Limb (tissue), 2 donors: Measurements from ENCODE around the gene OR2V2.

Source experiments
- DNase-seq, 2 donors: peaks; one replicate each; pipeline ENCODE4 v3.0.0-alpha.2; 2016; ENCODE audit errors: extremely low spot score in 2 of 2

Gene OR2V2

DNA sequence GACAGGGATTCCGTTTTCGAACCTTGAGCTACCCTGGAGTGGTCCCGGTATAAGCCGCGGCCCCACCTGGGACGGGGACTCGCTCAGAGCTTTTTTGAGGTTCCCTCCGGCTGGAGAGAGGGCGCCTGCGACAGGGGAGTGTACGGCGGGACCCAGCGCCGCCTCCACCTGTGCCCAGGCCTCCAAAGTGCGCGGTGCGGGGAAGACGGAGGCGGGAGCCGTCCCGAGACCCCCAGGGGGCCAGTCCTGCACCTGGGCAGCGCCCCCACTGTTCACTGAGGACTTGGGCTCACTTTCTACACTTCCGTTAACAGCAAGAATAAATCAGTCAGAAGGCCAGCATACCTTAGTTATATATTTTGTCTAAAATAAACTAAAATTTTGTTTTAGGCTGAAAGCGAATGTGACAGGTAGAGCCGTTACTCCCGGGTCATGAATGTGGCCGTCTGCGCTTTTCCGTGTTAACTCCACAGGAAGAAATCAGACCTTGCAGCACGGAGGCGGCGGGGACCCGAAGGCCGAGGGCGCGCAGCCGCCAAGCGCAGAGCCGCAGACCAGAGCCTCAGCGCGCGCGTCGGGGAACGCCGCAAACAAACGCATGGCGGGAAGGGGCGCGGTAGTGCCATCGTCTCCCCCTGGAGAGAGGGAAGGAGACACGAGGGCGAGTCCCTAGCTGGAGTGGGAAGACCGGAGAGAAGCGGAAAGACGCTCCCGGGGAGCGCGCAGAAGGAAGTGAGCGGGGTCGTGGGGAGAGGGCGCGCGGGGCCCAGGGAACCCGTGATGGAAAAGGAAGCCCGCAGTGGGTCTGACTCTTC is 43.5 kb downstream of the OR2V2 start:
- DNase-seq, result peak in 1 of 2 donors; percentile 71

DNA sequence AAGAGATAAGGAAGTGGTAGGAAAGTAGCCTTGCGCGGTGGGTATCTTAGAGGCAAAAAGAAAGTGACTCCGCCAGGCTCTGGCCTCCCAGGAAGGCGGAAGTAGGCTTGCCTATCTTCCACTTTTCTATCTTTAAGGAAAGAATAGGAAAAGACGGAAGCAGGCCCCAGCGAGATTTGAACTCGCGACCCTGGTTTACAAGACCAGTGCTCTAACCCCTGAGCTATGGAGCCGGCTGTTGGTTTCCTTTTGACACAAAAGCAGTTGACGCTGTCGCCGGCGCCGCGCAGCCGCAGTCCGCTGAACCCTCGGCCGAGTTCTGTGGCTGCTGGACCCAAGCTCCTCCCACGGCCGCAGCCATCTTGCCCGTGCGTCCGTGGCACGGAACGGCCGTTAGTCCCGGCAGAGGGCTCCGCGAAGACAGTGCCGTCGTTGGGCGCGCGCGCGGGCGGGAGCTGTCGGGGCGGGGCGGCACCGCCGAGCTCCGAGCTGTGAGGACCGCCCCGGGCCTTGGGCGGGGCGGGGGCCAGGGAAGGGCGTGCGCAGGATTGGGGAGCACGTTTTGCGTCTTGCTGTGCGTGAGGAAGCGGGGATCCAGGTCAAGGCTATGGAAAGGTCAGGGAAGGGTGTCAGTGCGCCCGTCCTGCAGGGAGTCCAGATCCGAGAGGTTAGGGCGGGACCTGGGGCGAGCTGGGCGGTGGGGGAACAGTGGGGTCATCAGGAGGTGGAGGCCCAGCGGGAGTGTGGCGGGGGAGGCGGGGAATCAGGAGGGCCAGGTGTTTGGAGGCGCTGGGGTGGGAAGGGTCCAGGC is 44.3 kb downstream of the OR2V2 start:
- peak; percentile 93 to 99 for DNase-seq

DNA sequence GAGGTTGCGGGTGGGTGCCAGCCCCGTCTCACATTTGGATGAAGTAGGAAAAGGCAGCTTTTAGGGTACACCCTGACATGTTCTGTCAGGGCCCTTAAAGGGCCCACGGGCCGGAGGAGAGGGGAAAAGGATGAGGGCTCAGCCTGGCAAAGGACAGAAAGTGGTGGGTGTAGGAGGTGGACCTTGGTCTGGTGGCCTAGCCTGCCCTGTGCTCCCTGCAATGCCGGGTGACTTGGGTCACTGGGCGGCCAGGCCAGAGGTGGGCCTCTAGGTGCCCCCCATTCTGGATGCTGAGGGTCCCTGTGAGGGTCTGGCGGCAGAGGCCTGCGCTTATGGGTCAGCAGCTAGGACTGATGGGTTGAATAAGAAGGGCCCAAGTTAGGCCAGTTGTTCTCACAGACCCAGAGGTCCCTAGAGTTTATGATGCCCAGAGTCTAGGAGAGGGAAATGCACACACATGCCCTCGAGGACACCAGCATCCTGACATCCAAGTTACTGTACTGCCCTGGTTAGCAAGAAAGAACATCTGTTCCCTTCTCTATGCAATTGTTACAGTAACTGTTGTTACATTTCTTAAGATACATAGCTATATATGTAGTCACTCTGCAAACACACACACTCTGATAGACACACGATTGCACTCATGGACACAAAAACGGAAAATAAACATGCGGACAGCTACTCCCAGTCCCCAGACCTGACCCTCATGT is 45.1 kb downstream of the OR2V2 start:
- DNase-seq, result no peak

GRCh38 chr5:181193656-181194055 is 46.3 kb downstream of the OR2V2 start:
- DNase-seq, result no peak

- no peak for DNase-seq
These were observed 47.3 kb downstream of the OR2V2 start for GRCh38 chr5:181194489-181195248.

GRCh38 chr5:181195249-181195761 is 47.9 kb downstream of the OR2V2 start:
- DNase-seq, result no peak

DNA sequence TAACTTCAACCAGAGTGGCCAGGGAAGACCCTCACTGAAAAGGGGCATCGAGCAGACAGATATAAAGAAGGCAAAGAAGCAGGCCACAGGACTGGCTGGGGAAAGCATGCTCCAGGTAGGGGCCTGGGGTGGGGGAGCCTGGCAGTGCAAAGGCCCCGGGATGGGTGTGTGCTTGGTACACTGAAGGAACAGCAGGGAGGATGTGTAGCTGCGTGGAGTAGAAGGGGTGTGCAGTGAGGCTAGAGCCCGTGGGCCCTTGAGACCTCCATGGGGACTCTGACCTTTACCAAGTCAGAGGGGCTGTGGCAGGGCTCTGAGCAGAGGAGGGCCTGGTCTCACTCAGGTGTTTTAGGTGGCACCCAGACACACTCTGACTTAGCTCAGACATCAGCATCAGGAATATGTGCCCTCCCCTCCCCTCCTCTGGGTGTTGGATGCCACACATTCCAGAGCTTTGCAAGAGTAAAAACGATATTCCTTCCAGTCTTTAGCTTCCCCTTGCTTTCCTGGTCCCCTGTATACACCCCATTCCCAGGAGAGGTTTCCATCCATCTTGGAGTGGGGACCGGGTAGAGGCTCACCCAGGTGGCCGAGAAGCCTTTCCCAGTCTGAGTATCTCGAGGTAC is 50.1 kb downstream of the OR2V2 start:
- DNase-seq, result no peak

GRCh38 chr5:181198106-181198685 is 50.8 kb downstream of the OR2V2 start:
- DNase-seq, result no peak

DNA sequence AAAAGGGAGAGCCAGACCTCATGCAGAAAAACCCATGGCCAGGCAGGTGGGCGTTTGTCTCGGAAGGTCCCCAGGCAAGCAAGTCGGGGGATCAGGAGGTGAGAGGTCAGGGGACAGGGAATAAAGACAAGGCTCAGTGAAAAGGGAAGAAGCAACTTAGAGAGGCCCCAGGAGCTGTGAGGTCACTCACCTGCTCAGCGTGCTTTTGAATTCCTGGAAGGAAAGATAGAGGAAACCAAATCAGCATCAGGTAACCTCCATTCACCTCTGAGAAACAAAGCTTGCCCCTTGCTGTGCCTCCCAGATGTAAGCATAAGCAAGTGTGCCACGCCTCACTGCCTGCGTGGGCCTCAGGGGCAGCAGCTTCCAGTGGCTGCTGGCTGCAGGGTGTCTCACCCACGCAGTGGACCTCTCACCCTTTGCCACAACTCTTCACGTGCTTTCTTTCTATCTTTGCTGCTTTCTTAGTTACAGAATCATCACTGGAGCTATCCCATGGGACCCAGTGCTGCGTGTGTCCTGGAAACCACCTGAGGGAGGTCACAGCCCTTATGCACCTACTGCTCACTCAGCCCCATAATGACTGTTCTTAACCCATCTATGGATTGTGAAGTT is 51.6 kb downstream of the OR2V2 start:
- DNase-seq, result no peak

DNA sequence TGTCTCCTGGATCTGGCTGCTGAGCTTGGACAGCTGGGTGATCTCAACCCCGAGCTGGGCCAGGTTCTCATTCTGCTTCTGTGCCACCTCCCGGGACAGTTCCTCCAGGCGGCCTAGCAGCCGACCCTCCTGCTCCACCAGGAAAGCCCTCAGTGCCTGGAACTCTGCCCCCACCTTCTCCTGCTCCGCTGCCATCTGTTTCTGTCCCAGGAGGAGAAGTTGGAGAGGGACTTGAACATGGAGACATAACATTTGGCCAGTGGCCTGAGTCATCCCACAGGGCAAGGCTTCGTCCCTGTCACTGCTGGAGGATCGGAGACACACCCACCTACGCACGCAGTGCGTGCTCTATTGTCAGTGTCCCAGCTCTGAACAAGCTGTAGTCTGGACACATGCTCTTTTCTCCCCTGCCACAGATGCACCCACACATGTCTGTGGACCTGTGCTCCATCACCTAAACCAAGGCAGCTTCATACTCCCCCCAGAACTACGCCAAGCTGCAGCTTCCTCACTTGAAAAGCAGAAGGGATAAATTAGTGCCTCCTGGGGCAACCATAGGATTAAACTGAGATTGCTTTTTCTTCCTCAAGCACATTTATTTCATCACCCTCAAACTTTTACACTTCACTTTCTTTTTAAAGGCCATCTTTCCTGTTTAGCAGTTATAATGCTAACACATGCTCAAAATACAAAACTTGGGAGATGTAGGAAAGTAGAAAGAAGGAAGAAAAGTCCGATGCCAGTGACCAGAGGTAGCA is 52.7 kb downstream of the OR2V2 start:
- DNase-seq, result no peak

DNA sequence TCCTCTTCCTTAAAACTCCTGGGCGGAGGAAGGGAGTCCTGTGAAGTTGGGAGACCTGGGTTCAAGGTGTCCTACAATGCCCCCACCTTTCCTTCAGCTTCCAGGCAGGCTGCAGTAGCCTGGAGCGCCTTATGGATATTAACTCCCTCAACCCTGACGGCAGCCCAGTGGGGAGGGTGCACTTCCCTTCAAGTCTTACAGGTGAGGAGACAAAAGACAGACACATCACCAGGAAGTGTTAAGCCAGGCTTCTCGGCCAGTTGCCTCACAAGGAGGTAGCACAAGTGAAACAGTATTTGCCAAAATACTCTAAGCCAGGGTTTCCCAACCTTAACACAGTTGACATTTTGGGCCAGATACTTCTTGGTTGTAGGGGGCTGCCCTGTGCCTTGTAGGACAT is 53.4 kb downstream of the OR2V2 start:
- DNase-seq, result no peak

- DNase-seq, result peak in 1 of 2 donors; percentile 29
These were observed 55.8 kb downstream of the OR2V2 start for GRCh38 chr5:181203093-181203711.

- peak in 1 of 2 donors; percentile 39 for DNase-seq
These were observed 56.4 kb downstream of the OR2V2 start for GRCh38 chr5:181203777-181204112.

- DNase-seq, result peak in 1 of 2 donors; percentile 55
These were observed 56.9 kb downstream of the OR2V2 start for GRCh38 chr5:181204113-181204825.

GRCh38 chr5:181204826-181205760 is 57.7 kb downstream of the OR2V2 start, which contains the start of gene TRIM7:
Gene TRIM7 (minus strand): TSS chr5:181205196. CDS start chr5:181205110, 86 bp downstream.
- DNase-seq, result peak in 1 of 2 donors; percentile 55

DNA sequence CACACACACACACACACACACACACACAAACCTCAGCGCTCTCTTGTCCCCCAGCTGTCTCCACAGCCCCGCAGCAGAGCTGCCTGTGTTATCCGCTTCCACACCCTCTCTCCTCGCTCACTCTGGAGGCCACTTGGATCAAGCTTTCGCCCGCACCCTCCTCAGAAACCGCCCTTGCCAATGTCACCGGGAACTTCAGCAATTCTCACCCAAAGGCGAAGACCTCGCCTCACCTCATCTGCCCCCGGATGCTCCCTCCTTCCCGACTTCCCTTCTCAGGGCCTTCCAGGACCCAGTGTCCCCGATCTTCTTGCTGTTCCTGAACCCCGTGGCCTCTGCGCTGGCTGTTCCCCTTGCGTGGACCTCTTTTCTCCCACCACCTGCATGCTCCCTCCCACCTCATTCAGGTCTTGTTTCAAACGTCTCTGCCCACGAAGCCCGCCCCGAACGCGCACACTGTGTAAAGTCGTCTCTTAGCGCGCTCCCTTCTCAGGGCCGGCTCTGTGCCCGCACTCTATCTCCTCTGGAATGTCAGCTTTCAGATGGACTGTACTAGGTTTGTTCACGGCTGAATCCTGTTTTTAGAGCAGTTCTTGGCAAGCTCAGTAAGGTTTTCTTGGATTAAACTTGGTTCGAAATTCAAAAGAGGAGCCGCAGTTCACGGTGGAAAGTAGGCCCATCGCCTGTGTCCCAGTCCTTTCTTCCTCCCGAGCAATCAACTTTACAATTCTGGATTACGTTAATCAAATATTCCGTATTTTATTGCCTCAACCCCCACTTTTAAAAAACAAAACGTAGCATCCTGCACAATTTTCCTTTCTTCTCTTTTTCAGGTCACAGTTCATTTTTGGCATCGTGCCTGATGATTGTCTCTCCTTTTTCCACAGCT is 58.6 kb downstream of the OR2V2 start:
- peak in 1 of 2 donors; percentile 57 for DNase-seq
